CD4-positive, alpha-beta memory T cell (primary cell): Measurements from ENCODE around the gene TRMT5. TPM values are rescaled to one million over a fixed set of nuclear protein-coding genes. Genes with fewer than 3 reads are reported as not detected.

Source experiments
- CTCF ChIA-PET: fragments of 350-600 bp; sonication (Branson Sonifier 250); formaldehyde crosslinking; loops from one replicate; lab custom pipeline; 2021; ENCODE audit warnings: inconsistent platforms; ENCODE audit not compliant: partially characterized antibody; lab: Charles Lee
- POLR2A ChIA-PET: fragments of 350-600 bp; sonication (Branson Sonifier 250); formaldehyde crosslinking; loops from one replicate; lab custom pipeline; 2021; ENCODE audit not compliant: partially characterized antibody; lab: Charles Lee
- DNase-seq, 5 donors: peaks; one replicate each; pipeline versions ENCODE4 v3.0.0 to v3.0.0-alpha.2; 2020 to 2022; ENCODE audit warnings: mixed read lengths in 1 of 5
- H3K27ac ChIP-seq: one replicate; pipeline ENCODE4 v1.7.0; 2013; ENCODE audit warnings: low read depth, low read length
- H3K27me3 ChIP-seq: 2 replicates; pipeline ENCODE4 v1.7.0; 2013; ENCODE audit warnings: mild to moderate bottlenecking, low read length, moderate library complexity; ENCODE audit not compliant: insufficient read depth
- H3K36me3 ChIP-seq: 2 replicates; pipeline ENCODE4 v1.7.0; 2013; ENCODE audit warnings: mild to moderate bottlenecking, low read length, moderate library complexity; ENCODE audit not compliant: insufficient read depth
- H3K4me1 ChIP-seq: 2 replicates; pipeline ENCODE4 v1.7.0; 2013; ENCODE audit warnings: mild to moderate bottlenecking, low read length, moderate library complexity; ENCODE audit not compliant: insufficient read depth
- H3K4me3 ChIP-seq, 2 donors: one replicate each; pipeline ENCODE4 v1.7.0; 2013; ENCODE audit warnings: low read length in 2 of 2, mild to moderate bottlenecking in 1 of 2
- H3K9me3 ChIP-seq, 2 donors: one replicate each; pipeline ENCODE4 v1.7.0; 2013; ENCODE audit warnings: low read length in 2 of 2, control low read depth in 1 of 2; ENCODE audit not compliant: control insufficient read depth in 1 of 2
- H3K27ac Mint-ChIP-seq, 7 donors: one replicate each; pipeline ENCODE4 v1.8.0; 2020 to 2021; ENCODE audit warnings: mixed read lengths in 7 of 7, mild to moderate bottlenecking in 6 of 7, inconsistent platforms in 3 of 7, moderate library complexity in 3 of 7
- H3K27me3 Mint-ChIP-seq, 2 donors: one replicate each; pipeline ENCODE4 v1.8.0; 2020 to 2021; ENCODE audit warnings: mixed read lengths in 2 of 2
- H3K36me3 Mint-ChIP-seq, 2 donors: one replicate each; pipeline ENCODE4 v1.8.0; 2020 to 2021; ENCODE audit warnings: mixed read lengths in 2 of 2, inconsistent platforms in 1 of 2, mild to moderate bottlenecking in 1 of 2
- H3K4me1 Mint-ChIP-seq, 4 donors: one replicate each; pipeline ENCODE4 v1.8.0; 2020 to 2021; ENCODE audit warnings: mixed read lengths in 4 of 4, mild to moderate bottlenecking in 1 of 4
- H3K4me3 Mint-ChIP-seq, 8 donors: one replicate each; pipeline ENCODE4 v1.8.0; 2020 to 2021; ENCODE audit warnings: mixed read lengths in 8 of 8, mild to moderate bottlenecking in 7 of 8, moderate library complexity in 6 of 8, inconsistent platforms in 3 of 8
- H3K9me3 Mint-ChIP-seq, 8 donors: one replicate each; pipeline ENCODE4 v1.8.0; 2020 to 2021; ENCODE audit warnings: mixed read lengths in 8 of 8, mild to moderate bottlenecking in 5 of 8, inconsistent platforms in 3 of 8, moderate library complexity in 1 of 8
- intact Hi-C: fragments of 100-400 bp; cut with micrococcal nuclease; formaldehyde crosslinking; loops from one replicate; pipeline ENCODE4 v1.15.1; 2023
- polyA plus RNA-seq, 2 donors: library from polyadenylated mRNA; unstranded; fragments of 300-500 nt; fragmentation: Illumina TruSeq; gene quantifications; one replicate each; pipeline ENCODE4 v1.2.3, GENCODE V29; 2021
- total RNA-seq, 2 experiments: library from RNA; stranded (reverse); gene quantifications; one replicate each; pipeline ENCODE4 v1.2.3, GENCODE V29; 2021

Gene TRMT5
- total and polyA plus RNA-seq, 4 experiments from 2014 or later = 4.3 to 11.8 (median 7.7) TPM

- no peaks in the 10 kb centered on the region for H3K36me3 ChIP-seq
- H3K4me3 ChIP-seq = no peak overlapping the region
- Mint-ChIP-seq H3K4me3 (no peak overlapping the region), H3K27me3 (no peaks in the 10 kb centered on the region), H3K36me3 (peaks cover 0 to 10% of the 10 kb centered on the region in 2 donors), H3K27ac (no peak overlapping the region), H3K4me1 (no peaks in the 10 kb centered on the region), H3K9me3 (no peaks in the 10 kb centered on the region)
- no peak overlapping the region for H3K27ac ChIP-seq
- H3K27me3 ChIP-seq = no peaks in the 10 kb centered on the region
- no peaks in the 10 kb centered on the region for H3K4me1 ChIP-seq
- DNase-seq = no peak
- intact Hi-C loops = no loop called here
- ChIA-PET POLR2A (no interaction called here), CTCF (no interaction called here)
- no peaks in the 10 kb centered on the region for H3K9me3 ChIP-seq
Measured at GRCh38 chr14:60926002-60926401, 54.9 kb downstream of the TRMT5 start.

- H3K9me3 Mint-ChIP-seq = no peaks in the 10 kb centered on the region
- no peaks in the 10 kb centered on the region for H3K27me3 Mint-ChIP-seq
- no peaks in the 10 kb centered on the region for H3K27me3 ChIP-seq
- H3K4me3 Mint-ChIP-seq = no peak overlapping the region
- no peaks in the 10 kb centered on the region for H3K9me3 ChIP-seq
- H3K27ac Mint-ChIP-seq = no peak overlapping the region
- peaks cover 0 to 10% of the 10 kb centered on the region in 2 donors for H3K36me3 Mint-ChIP-seq
- no peak for DNase-seq
- CTCF ChIA-PET = no interaction called here
- no peaks in the 10 kb centered on the region for H3K4me1 ChIP-seq
- H3K36me3 ChIP-seq = no peaks in the 10 kb centered on the region
- no peak overlapping the region for H3K4me3 ChIP-seq
- H3K4me1 Mint-ChIP-seq = no peaks in the 10 kb centered on the region
- POLR2A ChIA-PET = no interaction called here
- H3K27ac ChIP-seq = no peak overlapping the region
- intact Hi-C loops = no loop called here
Measured at GRCh38 chr14:60925286-60925685, 55.6 kb downstream of the TRMT5 start.

GRCh38 chr14:60922050-60922449, 58.8 kb downstream of the TRMT5 start:
- no peak overlapping the region for H3K27ac ChIP-seq
- CTCF ChIA-PET = no interaction called here
- no peaks in the 10 kb centered on the region for H3K4me1 ChIP-seq
- H3K9me3 ChIP-seq = no peaks in the 10 kb centered on the region
- Mint-ChIP-seq H3K27me3 (no peaks in the 10 kb centered on the region), H3K4me3 (no peak overlapping the region), H3K9me3 (no peaks in the 10 kb centered on the region), H3K27ac (no peak overlapping the region), H3K36me3 (peaks cover 5 to 17% of the 10 kb centered on the region in 2 donors), H3K4me1 (no peaks in the 10 kb centered on the region)
- intact Hi-C loops = no loop called here
- POLR2A ChIA-PET = no interaction called here
- H3K27me3 ChIP-seq = no peaks in the 10 kb centered on the region
- no peak overlapping the region for H3K4me3 ChIP-seq
- H3K36me3 ChIP-seq = no peaks in the 10 kb centered on the region
- no peak for DNase-seq

Other genes starting within 250 kb of the TRMT5 start
- gene MNAT1, start 246.3 kb downstream of the TRMT5 start, total RNA-seq = 10 to 100 TPM; 12.6 to 13.0 TPM
- 10 to 100 TPM; 18.9 to 28.7 TPM for gene MNAT1, start 246.3 kb downstream of the TRMT5 start, polyA plus RNA-seq
- gene SLC38A6, start 166 bp upstream of the TRMT5 start, total RNA-seq = 10 to 100 TPM; 19.9 to 21.3 TPM
- gene SLC38A6, start 166 bp upstream of the TRMT5 start, polyA plus RNA-seq = 1 to 10 TPM; 8.5 to 8.7 TPM